NCI-H187 (cell line): ENCODE data around the gene RBBP8NL.
"Not testable (repeated sequence)": the region's sequence is repeated elsewhere in the genome, so short reads cannot be mapped to it uniquely, and the experiment has no call there.

ENCODE experiments used
- DNase-seq, 2 experiments: peaks; one replicate each; lab custom pipeline; 2025; lab: John Stamatoyannopoulos, UW

RBBP8NL gene

DNA sequence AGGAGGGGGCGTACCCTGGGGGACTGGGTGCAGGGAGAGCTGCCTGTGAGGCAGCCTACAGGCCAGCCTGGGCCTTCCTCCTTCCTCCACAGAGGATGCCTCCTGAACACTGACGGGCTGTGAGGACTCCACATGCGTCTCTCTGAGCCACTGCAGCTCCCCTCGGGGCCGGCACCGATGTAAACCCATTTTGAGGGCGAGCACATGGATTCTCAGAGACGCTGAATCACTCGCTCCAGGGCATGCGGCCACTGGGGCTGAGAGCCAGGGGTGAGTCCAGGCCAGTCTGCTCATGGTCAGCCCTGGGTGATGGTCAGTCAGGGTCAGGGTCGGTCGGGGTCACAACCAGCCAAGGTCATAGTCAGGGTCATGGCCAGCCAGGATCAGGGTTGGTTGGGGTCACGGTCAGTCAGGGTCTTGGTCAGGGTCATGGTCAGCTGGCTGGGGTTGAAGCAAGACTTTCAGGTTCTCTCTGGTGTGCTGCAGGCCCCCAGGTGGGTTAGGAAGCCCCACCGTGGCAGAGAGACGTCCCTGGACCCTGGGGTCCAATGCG, 14.7 kb upstream of the RBBP8NL start:
- no peak for DNase-seq

DNA sequence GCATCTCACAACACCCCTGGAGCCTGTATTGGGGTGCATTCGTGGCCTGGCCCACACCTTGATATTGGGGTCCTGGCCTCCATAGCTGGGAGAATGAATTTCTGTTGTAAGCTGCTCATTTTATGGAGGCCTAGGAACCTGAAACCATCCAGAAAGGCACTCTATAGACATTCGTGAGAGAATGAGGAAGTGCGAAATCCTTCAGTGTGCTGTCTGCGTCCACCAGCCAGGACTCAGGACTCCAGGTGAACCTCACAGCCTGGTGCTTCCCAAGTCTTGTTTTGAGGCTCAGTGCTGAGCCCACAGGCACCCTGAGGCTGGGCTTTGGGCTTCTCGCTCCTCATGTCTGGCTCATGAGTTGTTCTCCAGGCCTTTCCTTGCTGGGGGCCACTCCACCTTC, 11.9 kb upstream of the RBBP8NL start:
- no peak for DNase-seq

DNA sequence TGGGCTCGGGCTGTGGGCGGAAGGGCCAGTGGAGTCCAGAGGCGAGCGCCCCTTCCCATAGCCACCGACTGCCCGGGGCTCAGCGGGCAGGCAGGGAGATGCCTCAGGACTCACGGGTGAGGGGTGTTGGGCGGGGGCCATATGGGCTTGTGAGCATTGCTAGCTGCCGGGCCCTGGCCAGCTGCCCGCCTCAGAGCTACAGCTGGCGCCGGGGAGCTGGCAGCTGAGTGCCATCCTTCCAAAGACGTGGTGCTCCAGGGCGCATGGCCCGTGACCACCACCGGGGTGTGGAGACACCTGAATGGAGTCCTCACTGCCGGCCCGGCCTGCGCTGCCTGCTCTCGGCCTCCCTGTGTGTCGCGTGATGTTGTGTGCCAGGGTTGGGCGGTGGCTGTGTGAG, 10.6 kb upstream of the RBBP8NL start:
- peak; percentile 55 to 80 for DNase-seq

DNA sequence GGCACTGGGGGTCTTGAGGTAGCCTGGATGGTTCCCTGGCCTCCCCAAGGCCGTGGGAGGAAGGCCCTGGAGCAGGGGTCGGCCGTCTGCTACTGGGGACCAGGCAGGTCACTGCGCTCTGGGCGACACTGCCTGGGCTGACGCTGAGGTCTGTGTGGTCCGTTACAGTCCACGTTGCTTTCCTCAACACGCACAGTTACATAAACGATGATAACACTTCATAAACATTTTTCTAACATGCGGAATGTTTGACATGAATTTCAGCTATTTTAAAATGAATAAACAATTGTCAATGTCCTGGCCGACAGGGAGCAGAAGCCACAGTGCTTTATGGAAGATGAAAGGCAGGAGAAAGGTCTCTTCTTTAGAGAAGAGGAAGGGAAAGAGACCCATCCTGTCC, 10.2 kb upstream of the RBBP8NL start:
- DNase-seq = peak in 1 of 2 experiments; percentile 55

DNA sequence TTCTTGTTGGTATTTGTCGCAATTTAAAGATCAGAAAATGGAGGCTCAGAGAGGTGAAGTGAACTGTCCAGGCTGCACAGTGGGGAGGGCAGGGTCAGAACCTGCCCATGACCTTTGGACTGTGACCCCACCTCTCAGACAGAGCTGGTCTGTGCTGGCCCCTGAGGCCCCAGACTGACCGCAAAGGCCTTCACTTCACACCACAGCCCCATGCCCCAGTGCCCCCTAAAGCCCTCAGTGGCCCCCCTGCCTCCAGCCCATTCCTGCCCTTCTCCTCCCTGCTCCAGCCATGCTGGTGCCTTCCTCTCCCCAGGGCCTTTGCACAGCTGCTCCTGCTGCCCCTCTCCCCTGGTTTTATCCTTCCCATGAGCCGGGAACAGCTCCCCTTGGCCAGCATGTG, 9.4 kb upstream of the RBBP8NL start:
- DNase-seq = no peak

DNA sequence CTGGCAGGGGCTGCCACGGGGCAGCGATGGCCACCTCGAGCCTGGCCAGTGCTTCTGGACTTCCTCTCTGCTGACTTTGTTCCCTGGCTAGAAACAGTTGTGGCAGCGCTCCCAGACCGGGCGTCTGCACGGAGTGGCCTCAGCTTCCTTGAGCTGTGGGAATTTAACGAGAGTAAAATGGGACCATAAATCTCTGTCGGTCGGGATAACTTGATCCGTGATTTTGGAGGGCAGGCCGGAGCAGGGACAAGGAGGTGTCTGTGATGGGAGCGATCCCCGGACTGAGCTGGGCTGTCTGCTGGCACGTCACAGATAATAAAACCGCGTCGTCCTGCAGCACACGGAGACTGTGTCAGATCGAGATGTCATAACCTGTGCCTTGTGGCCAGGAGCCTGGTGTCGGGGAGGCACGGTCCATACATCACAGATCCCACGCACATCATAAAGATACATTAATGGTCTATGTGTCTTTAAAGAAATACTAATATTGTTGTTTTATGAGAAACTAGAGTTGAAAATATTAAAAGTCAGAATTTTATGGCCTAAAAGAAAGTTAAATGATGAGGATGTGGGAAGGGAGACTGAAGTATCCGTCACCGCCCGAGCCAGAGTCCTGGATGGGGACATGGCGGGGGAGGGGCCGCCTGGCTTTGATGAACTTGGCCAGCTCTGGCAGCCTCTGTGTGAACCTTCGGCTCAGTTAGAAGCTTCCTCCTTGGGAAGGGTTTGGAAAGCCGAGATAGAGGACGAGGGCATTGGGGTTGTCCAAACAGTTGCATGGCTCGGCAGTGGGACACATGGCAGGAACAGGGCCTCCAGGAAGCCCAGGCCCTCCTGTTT, 6.5 kb upstream of the RBBP8NL start:
- DNase-seq = no peak

DNA sequence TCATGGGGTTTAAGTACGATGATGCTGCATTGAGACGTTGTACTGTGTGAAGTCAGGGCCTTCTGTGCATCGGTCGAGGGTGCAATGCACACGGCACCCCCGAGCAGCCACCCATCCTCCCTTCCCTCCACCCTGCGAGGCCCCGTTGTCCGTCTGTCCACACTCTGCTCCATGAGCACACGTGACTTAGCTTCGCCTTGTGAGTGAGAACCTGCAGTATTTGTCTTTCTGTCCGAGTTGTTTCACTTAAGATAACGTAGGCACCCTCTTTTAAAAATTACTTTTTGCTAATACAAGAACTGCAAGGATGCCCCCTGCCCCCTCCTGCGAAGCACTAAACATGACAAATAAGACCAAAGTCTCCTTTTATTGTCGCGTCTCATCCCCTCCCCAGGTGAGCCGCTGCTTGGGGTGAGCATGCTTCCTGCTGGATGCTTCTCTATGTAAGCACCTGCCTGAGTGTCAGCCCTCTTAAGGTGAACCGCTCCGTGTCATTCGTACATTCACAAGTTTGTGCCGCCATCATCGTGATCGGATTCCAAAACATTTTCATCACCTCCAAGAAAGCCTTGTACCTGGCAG, 3.6 kb upstream of the RBBP8NL start:
- DNase-seq = no peak

DNA sequence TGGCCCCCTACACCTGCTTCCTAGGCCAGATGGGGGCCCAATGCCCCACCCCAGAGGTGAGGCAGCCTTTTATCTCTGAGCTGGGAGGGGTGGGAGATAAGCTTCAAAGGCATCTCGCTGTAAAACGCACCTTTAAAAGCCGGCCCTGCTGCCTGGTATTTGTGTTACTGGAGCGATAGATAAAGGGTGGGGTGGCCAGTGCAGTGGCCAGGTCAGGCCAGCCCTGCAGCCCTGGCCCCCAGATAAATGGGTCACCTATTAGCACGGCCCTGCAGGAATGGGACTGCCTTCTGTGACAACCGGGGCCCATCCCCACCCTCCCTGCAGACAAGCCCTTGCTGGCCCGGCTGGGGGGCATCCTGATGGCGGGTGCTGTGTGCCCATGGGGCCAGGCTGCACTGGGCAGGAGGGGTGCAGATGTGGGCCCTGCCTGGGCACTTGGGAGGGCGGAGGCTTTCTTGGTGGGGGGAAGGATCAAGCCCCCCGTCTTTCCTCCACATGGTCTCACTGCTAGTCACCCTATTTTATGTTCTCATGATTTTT, 3.0 kb upstream of the RBBP8NL start:
- DNase-seq = no peak

DNA sequence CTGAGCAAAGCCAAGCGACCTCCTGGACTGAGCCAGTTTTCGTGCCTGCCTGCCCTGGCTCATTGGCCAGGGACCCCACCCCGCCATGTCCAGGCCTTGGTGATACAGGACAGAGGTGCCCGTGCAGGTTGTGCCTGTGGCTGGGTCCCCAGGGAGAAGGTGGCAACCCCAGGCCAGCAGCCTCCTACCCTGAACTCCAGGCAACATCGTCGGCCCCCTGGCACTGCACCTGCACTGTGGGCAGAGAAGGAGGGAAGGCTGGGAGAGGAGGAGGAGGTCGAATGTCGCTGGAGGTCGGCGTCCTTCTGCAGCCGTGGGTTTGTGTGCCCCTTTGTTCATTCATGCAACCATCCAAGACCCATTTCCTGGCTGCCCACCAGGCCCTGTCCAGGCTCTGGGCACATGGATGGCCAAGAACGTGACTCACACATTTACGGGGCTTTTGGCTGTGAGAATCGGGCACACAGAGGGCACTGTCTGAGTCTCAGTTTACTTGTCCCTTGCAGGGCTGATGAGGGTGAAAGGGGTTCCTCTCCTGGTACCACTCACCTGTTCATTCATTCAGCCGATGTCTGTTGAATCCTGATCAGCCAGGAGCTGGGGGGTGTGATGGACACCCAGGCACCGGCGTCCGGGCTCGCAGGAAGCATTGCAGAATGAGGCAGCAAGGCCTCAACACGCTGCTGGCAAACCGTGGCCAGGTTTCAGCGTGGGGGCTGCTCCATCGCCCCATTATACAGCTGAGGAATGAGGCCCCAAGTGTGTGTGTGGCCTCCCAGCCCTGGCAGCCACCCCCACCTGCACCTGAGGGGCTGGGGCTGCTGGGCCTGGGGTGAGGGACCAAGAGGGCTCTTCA, 2.3 kb upstream of the RBBP8NL start:
- DNase-seq = no peak

DNA sequence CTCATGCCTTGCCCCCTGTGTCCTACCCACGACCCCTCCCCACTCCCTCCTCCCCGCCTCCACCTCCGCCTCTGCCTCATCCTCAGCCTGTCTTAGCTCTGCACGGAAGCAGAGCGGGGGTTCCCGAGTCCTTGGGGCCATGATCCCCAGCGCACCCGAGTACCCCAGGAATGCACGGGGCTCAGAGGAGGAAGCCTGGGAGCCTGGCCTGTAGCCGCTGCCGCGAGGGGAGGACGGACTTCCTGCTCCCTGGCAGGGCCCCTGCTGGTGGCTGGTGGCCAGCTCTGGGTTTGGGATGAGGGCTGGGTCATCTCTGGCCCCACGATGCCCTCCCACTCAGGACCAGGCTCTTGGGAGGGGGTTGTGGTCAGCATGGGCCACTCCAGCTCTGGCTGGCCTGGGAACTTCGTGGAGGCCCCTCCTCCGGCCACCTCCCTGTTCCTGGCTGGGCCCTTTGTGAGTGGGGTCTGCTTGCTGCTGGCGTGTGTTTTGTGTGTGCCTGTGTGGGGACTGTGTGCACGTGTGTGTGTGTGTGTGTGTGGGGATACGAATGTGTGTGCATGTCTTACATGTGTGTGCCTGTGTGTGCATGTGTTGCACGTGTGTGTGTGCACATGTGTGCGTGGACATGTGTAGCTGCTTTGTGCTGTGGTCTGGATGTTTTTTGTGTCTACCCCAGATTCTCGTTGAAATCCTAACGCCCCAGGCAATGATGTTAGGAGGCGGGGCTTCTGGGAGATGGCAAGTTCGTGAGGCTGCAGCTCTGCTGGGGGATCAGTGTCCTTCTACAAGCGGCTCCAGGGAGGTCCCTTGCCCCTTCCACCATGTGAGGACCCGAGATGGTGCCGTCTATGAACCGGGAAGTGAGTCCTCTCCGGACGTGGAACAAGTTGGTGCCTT, 1.3 kb upstream of the RBBP8NL start:
- no peak for DNase-seq

DNA sequence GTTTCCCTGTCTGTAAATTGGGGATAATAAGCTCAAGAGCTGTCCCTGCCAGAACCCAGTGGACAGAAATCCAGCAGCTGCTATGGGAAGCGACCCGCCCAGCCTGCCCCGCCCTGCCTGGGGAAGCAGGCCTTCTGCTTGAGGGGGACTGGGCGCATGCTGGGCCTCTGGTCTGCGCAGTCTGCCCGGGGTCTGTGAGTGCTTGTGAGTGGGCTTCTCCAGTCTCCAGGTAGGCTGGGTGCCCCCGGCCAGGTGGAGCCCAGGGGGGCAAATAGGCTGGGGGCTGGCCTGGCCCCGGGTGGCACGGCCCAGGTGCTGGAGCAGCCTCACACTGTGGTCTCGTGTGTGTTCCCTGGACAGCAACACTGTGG, 648 bp upstream of the RBBP8NL start:
- no peak for DNase-seq

DNA sequence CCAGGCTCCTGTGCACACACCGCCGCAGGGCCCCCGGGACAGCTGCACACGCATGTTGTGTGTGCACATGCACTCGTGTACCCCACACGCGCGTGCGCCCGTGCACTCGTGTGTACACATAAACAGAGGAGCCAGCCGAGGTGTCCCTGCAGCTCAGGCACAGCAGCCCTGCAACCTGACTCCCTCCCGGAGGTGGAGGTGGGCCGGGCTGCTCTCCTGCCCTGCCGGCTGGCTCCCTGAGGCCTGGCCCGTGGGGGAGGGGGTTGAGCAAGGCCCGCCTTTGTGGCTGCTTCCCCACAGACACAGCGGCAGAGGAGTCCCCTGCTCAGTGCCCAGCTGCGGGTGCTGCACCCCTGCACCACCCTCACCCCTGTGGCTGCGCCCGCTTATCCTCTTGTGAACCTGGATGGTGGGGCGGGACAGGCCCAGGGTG, 624 bp downstream of the RBBP8NL start:
- DNase-seq = peak in 1 of 2 experiments; percentile 70

DNA sequence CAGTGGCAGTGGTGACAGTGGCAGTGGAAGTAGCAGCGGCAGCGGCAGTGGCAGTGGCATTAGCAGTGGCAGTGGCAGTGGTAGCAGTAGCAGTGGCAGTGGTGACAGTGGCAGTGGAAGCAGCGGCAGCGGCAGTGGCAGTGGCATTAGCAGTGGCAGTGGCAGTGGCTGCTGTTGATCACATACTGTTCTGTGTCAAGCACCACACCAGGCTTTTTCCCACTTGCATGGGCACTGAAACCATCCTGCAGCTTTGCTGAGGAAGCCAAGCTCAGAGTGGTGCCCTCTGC, 1.3 kb downstream of the RBBP8NL start:
- DNase-seq = not testable (repeated sequence)

DNA sequence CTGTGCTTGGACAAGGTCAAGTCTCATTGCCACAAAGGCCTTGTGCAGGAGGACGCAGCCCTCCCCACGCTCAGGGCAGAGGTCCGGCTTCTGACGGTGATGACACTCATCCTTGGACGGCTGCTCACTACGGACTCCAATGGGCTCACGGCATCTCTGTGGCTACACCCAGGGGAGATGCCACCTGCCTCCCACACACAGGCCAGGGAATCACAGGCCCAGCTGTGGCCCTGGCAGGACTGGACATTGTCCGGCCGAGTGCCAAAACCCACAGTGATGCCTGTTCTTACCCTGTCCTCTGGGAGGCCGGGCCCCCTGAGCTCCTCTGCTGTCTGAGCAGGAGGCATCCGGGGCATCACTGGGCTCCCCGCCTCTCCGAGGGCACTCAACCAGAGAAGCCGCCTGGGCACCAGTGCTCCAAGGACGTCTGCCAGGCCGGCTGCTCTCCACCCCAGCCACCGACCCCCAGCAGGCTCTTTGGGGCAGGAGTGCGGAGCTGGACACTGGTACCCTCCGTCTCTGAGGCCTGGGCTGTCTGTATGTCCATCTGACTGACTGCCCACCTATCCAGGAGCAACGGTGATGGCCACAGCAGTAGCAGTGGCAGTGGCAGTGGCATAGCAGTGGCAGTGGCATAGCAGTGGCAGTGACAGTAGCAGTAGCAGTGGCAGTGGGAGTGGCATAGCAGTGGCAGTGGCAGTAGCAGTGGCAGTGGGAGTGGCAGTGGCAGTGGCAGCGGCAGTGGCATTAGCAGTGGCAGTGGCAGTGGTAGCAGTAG, 1.9 kb downstream of the RBBP8NL start:
- DNase-seq = no peak

DNA sequence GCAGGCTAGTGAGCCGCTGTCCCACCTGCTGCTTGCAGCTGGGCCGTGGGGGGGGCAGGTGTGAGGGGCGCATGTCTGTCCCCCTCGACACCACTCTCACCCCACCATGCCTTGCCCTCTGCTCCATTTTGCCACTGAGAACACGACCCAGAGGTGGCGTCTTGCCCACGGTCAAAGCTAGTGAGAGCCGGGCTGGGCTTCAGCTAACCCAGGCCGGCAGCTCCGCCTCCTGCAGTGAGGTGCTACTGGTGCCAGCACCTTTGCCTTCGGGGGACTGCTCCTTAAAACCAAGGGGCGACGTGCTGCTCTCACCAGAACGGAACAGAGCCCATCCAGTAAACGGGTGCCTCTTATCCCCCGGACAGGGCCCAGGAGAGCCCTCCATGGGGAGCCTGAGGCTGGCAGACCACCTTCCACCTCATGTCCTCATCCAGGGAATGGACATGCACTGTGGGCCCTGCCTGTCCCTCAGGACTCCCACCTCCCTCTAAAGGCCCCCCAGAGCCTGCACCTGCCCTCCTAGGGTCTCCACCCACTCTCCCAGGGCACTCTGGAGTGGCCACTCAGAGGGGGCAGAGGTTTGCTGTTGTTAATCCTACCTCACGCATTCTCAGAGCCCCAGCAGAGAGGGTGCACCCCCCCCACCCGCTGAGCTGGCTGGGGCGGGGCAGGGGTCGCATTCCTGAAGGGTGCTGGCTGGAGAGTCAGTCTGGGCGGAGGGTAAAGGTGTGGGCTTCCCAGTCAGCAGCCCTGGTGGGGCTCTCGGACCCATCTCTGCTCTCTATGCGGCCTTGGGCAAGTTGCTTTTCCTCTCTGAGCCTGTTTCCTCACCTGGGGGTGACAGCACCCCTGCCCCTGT, 2.9 kb downstream of the RBBP8NL start:
- no peak for DNase-seq

DNA sequence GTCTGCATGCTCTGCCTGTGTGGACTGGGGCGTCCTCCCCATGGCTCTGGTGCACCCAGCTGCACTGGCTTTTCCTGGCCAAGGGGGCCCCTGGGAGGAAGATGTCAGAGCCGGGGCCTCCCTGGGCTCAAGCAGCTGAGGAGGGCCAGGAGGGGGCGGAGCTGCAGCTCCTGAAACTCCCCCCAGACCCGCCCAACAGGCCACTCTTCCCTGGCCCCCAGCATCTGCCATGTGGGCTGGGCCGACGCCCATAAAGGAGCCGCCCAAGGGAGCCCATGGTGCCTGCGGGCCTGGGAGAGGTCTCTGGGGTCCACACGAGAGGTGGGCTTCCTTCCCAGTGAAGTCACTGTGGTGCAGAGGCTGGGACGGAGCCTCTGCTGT, 4.0 kb downstream of the RBBP8NL start:
- no peak for DNase-seq

DNA sequence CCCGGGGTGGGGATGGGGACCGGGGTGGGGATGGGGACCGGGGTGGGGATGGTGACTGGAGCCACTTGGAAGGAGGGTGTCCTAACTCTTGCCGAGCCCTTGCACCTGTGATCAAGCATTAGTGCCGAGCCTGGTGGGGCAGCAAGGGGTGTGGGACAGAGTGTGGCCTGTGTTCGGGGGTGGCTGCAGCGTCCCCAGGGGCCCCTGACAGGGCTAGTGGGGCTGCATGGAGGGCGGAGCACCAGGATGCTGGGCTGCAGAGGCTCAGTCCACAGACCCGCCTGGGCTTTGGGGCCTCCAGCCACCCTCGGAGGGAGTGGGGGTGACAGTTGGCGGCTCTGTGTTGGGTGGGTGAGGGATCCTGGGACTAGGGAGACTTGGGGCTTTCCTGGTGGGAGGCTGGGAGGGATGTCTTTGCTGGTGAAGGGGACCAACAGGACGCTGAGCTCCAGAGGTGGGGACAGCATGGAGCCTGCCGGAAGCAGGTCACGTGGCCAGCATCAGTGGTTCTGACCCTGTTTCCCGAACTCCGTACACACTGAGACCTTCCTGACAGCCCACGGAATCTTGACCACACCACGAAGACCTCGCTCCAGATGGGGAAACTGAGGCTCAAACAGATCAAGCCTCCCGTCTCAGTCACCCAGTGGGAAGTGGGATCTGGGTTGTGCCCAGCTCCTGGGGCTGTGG, 4.6 kb downstream of the RBBP8NL start:
- no peak for DNase-seq

DNA sequence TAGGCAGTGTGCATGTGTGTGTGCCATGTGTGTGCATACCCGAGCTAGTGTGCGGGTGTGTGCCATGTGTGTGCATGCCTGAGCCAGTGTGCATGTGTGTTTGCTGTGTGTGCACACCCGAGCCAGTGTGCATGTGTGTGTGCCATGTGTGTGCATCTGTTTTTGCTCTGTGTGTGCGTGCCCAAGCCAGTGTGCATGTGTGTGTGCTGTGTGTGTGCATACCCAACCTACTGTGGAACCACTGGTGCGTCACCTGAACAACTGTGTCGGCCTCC, 5.7 kb downstream of the RBBP8NL start:
- DNase-seq = no peak
